ENCODE results near the gene HOXB4. TPM values are rescaled to one million over a fixed set of nuclear protein-coding genes. Genes with fewer than 3 reads are reported as not detected.
A peak's percentile ranks its signal among the peaks of the same experiment; 100 is the strongest.

The HOXB4 gene
- total RNA-seq, 1 donor from 2014 or later = 0.25 TPM

DNA sequence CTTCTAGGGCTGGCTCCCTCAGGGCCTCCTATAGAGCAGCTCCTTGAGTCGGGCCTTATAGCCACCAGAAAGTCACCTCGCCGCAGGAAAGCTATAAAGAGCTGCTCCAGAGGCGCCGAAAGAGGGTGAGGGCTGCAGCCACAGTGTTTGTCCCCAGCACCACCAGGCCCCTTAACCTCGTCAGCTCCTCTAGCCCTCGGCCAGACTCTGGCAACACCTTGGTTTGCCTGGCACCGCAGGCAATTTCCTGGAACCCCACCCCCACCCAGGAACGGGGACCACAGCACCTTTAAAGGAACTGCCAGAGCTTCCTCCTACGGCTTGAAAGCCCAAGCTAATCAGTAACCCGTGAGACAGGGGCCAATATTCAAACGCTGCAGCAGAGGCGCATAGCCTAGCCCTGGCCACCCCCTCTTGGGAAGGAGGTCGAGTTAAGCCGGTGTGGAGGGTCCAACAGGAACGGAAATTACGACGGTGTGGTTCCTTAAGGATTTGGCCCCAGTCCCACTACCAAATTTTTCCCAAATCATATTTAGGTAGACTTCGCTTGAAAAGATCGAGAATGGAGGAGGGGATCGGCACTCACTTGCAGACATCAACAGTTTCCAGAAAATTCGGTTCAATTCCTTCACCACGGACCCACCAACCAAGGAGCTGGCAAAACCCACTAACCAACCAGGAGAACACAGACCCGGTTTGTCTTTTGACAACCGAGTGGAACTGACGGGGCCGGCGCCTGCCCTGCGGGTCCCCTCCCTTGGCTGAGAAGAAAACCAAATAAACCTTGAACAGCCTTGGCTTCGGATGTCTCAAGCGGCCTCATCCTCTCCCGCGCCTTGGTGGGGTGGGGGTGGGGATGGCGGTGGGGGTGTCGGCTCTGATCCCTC lies 23.6 kb upstream of the HOXB4 start:
- no peaks in the 10 kb centered on the region for H3K9me3 ChIP-seq (replicated peaks)
- TF ChIP-seq, protein P1, sequence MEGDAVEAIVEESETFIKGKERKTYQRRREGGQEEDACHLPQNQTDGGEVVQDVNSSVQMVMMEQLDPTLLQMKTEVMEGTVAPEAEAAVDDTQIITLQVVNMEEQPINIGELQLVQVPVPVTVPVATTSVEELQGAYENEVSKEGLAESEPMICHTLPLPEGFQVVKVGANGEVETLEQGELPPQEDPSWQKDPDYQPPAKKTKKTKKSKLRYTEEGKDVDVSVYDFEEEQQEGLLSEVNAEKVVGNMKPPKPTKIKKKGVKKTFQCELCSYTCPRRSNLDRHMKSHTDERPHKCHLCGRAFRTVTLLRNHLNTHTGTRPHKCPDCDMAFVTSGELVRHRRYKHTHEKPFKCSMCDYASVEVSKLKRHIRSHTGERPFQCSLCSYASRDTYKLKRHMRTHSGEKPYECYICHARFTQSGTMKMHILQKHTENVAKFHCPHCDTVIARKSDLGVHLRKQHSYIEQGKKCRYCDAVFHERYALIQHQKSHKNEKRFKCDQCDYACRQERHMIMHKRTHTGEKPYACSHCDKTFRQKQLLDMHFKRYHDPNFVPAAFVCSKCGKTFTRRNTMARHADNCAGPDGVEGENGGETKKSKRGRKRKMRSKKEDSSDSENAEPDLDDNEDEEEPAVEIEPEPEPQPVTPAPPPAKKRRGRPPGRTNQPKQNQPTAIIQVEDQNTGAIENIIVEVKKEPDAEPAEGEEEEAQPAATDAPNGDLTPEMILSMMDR (IDR thresholded peaks at IDR 0.05; ENCODE audit: borderline replicate concordance) = no peak
- no peaks in the 10 kb centered on the region for H3K36me3 ChIP-seq
- peak overlapping the region; percentile 11 for H3K4me3 ChIP-seq
- DNase-seq = no peak
- peaks cover 20% of the 10 kb centered on the region for H3K4me1 ChIP-seq
- H3K27me3 ChIP-seq (ENCODE audit: low read depth) = peaks cover 100% of the 10 kb centered on the region
- H3K27ac ChIP-seq (replicated peaks) = no peak overlapping the region
- intact Hi-C loops (cut with micrococcal nuclease) = no loop called here

DNA sequence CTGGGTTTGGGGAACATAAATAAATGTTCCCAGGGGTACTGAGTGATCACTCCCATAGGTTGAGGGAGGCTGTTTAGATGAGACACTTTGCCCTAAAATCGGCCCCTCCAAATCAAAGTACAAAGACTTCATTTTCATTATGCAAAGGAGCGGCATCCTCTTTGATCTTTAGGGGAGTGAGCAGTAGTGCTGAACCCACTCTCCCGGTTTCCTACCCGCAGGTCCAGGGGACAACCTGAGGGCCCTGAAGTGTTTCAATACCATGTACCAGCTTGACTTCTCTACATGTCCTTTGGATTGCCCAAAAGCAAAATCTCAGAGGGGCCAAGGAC lies 23.0 kb upstream of the HOXB4 start:
- Histone ChIP-seq H3K27ac (replicated peaks) (no peak overlapping the region), H3K36me3 (no peaks in the 10 kb centered on the region), H3K9me3 (replicated peaks) (no peaks in the 10 kb centered on the region), H3K4me3 (no peak overlapping the region), H3K4me1 (peaks cover 25% of the 10 kb centered on the region), H3K27me3 (ENCODE audit: low read depth) (peaks cover 100% of the 10 kb centered on the region)
- intact Hi-C loops (cut with micrococcal nuclease) = no loop called here
- TF ChIP-seq, protein P1 (IDR thresholded peaks at IDR 0.05; ENCODE audit: borderline replicate concordance) = no peak
- no peak for DNase-seq

DNA sequence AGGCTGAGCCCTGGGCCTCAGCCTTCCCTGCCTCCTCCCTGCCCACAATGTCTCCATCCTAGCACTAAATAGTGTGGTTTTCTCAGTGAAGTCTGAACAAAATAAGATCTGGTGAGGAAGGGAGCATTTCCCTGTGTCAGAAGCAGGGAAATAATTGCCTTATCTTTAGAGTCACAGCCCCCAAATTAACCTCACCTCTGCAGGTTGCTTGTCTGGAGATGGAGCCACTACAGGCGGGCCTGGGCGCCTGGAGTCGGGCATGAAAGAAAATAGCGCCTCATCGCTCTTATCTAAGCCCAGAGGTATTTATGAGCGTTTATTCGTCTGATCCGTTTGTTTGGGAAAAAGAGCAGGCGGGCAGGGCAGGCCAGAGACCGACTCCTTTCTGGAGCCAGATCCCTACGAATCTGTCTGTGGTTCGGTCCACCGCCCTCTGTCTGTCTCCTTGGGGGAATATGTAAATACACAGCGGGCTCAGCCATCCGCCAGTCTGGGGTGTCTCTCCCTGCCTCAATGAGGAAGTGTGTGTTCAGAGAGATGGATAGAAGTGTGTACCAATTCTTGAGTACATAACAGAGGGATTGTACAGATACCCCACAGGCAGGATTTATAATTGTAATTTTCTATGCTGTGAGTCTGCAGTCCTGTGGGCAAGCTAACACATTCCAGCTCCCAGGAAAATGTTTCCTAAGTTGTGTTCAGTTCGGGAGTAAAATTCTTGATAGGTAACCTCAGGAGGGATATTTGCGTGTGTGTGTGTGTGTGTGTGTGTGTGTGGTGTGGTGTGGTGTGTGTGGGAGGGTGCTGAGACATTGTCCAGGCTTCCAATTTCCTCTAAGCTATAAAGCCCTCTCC lies 22.3 kb upstream of the HOXB4 start:
- Histone ChIP-seq H3K4me3 (no peak overlapping the region), H3K9me3 (replicated peaks) (no peaks in the 10 kb centered on the region), H3K27me3 (ENCODE audit: low read depth) (peaks cover 100% of the 10 kb centered on the region), H3K27ac (replicated peaks) (no peak overlapping the region), H3K36me3 (no peaks in the 10 kb centered on the region), H3K4me1 (peaks cover 28% of the 10 kb centered on the region)
- TF ChIP-seq, protein P1 (IDR thresholded peaks at IDR 0.05; ENCODE audit: borderline replicate concordance) = no peak
- DNase-seq = no peak
- intact Hi-C loops (cut with micrococcal nuclease) = no loop called here

DNA sequence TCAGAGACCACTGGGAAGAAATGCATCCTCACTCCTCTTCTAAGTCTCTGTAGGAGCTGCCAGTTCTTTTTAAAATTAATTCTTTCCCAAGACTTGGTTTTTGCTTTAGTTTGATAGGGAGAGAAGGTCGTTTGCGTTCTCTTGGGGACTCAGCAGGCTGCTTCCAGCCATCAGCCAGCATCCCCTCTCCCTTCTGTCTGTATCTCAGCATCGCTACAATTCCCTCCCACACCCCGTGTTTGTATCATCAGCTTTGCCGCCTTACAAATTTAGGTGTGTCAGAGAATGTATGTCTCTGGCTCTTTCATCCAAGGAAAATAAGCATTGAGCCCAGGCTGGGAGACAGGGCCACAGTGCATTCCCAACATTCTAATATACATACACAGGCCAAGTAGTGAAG lies 21.2 kb upstream of the HOXB4 start:
- no peaks in the 10 kb centered on the region for H3K9me3 ChIP-seq (replicated peaks)
- no peak overlapping the region for H3K4me3 ChIP-seq
- TF ChIP-seq, protein P1 (IDR thresholded peaks at IDR 0.05; ENCODE audit: borderline replicate concordance) = no peak
- DNase-seq = no peak
- H3K36me3 ChIP-seq = no peaks in the 10 kb centered on the region
- H3K27ac ChIP-seq (replicated peaks) = no peak overlapping the region
- intact Hi-C loops (cut with micrococcal nuclease) = no loop called here
- peaks cover 29% of the 10 kb centered on the region for H3K4me1 ChIP-seq
- peaks cover 100% of the 10 kb centered on the region for H3K27me3 ChIP-seq (ENCODE audit: low read depth)

DNA sequence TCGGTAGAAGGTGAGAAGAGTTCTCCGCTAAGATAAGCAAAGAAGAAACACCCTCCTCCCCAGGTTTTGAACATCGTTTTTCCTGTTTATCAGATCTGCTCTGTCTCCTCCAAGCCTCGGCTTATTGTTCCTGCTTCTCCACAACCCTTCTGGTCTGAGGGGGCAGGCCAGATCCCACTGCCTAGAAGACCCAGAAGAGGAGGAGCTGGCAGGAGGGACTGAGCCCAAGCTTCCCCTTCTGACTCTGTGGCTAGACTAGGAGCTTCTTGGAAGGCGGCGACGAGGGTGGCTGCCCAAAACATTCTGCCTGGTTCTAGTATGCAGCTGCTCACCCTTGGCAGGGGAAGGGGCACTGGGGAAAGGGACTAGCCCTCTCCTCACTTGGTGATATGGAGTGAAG lies 20.6 kb upstream of the HOXB4 start:
- Histone ChIP-seq H3K27me3 (ENCODE audit: low read depth) (peaks cover 100% of the 10 kb centered on the region), H3K36me3 (no peaks in the 10 kb centered on the region), H3K27ac (replicated peaks) (no peak overlapping the region), H3K4me3 (no peak overlapping the region), H3K9me3 (replicated peaks) (no peaks in the 10 kb centered on the region), H3K4me1 (peaks cover 35% of the 10 kb centered on the region)
- TF ChIP-seq, protein P1 (IDR thresholded peaks at IDR 0.05; ENCODE audit: borderline replicate concordance) = no peak
- intact Hi-C loops (cut with micrococcal nuclease) = no loop called here
- no peak for DNase-seq
